Measurements from ENCODE around the gene ATP8A2.

Gene ATP8A2

GRCh38 chr13:25384758-25385410, 13.1 kb downstream of the ATP8A2 start:
- no peak for DNase-seq

- no peak for DNase-seq
Observed at GRCh38 chr13:25391932-25392331, 20.2 kb downstream of the ATP8A2 start.

- no peak for DNase-seq
Observed at GRCh38 chr13:25394402-25395060, 22.8 kb downstream of the ATP8A2 start.

- DNase-seq, result no peak
Observed at GRCh38 chr13:25397763-25398162, 26.0 kb downstream of the ATP8A2 start.

- DNase-seq, result no peak
Observed at GRCh38 chr13:25400925-25401324, 29.2 kb downstream of the ATP8A2 start.

GRCh38 chr13:25401958-25402357, 30.2 kb downstream of the ATP8A2 start:
- no peak for DNase-seq

- DNase-seq, result no peak
Observed at GRCh38 chr13:25406377-25406776, 34.6 kb downstream of the ATP8A2 start.

GRCh38 chr13:25409938-25410337, 38.2 kb downstream of the ATP8A2 start:
- no peak for DNase-seq

- DNase-seq, result no peak
Observed at GRCh38 chr13:25415241-25415640, 43.5 kb downstream of the ATP8A2 start.

GRCh38 chr13:25417535-25417934, 45.8 kb downstream of the ATP8A2 start:
- no peak for DNase-seq

GRCh38 chr13:25420161-25420560, 48.4 kb downstream of the ATP8A2 start:
- no peak for DNase-seq

- no peak for DNase-seq
Observed at GRCh38 chr13:25421612-25422011, 49.8 kb downstream of the ATP8A2 start.

- no peak for DNase-seq
Observed at GRCh38 chr13:25422153-25422552, 50.4 kb downstream of the ATP8A2 start.

GRCh38 chr13:25423831-25424230, 52.1 kb downstream of the ATP8A2 start:
- no peak for DNase-seq

- DNase-seq, result no peak
Observed at GRCh38 chr13:25429466-25429865, 57.7 kb downstream of the ATP8A2 start.

- DNase-seq, result no peak
Observed at GRCh38 chr13:25432691-25433090, 60.9 kb downstream of the ATP8A2 start.

GRCh38 chr13:25440061-25440460, 68.3 kb downstream of the ATP8A2 start:
- DNase-seq, result no peak

GRCh38 chr13:25446261-25446660, 74.5 kb downstream of the ATP8A2 start:
- no peak for DNase-seq

GRCh38 chr13:25447396-25447795, 75.6 kb downstream of the ATP8A2 start:
- no peak for DNase-seq

GRCh38 chr13:25453850-25454365, 82.1 kb downstream of the ATP8A2 start:
- DNase-seq, result no peak

- no peak for DNase-seq
Observed at GRCh38 chr13:25455146-25455545, 83.4 kb downstream of the ATP8A2 start.

GRCh38 chr13:25457566-25457965, 85.8 kb downstream of the ATP8A2 start:
- no peak for DNase-seq

- no peak for DNase-seq
Observed at GRCh38 chr13:25462301-25463125, 90.7 kb downstream of the ATP8A2 start.

GRCh38 chr13:25463496-25463895, 91.7 kb downstream of the ATP8A2 start:
- DNase-seq, result no peak
